Esophagus (tissue), 2 donors: ENCODE data around the gene SGCD. TPM values are rescaled to one million over a fixed set of nuclear protein-coding genes. Genes with fewer than 3 reads are reported as not detected.

Experiments used
- H3K27ac ChIP-seq, 2 donors: one replicate each; pipeline ENCODE4 v1.5.1; 2013; ENCODE audit warnings: low read depth in 2 of 2, mild to moderate bottlenecking in 2 of 2, inconsistent platforms in 1 of 2, low read length in 1 of 2, moderate library complexity in 1 of 2
- H3K27me3 ChIP-seq, 2 donors: one replicate each; pipeline ENCODE4 v1.6.1; 2013; ENCODE audit warnings: low read length in 2 of 2, control low read depth in 1 of 2, mild to moderate bottlenecking in 1 of 2; ENCODE audit not compliant: insufficient read depth in 2 of 2, control insufficient read depth in 1 of 2
- H3K36me3 ChIP-seq, 2 donors: one replicate each; pipeline ENCODE4 v1.6.1; 2013; ENCODE audit warnings: low read length in 1 of 2; ENCODE audit not compliant: control insufficient read depth in 2 of 2, insufficient read depth in 2 of 2
- H3K4me1 ChIP-seq, 2 donors: one replicate each; pipeline ENCODE4 v1.6.1; 2013; ENCODE audit warnings: low read length in 1 of 2; ENCODE audit not compliant: control insufficient read depth in 2 of 2, insufficient read depth in 2 of 2
- H3K4me3 ChIP-seq, 2 donors: one replicate each; pipeline ENCODE4 v1.5.1; 2013; ENCODE audit warnings: low read length in 2 of 2, mild to moderate bottlenecking in 2 of 2, low read depth in 1 of 2, moderate library complexity in 1 of 2
- H3K9me3 ChIP-seq, 2 donors: one replicate each; pipeline ENCODE4 v1.6.1; 2013; ENCODE audit warnings: mild to moderate bottlenecking in 2 of 2, low read depth in 1 of 2, low read length in 1 of 2, moderate library complexity in 1 of 2; ENCODE audit not compliant: control insufficient read depth in 2 of 2, insufficient read depth in 1 of 2
- WGBS, 2 donors: extraction: QIAGEN DNeasy Blood & Tissue Kit; methylation state at CpG; one replicate each; pipeline ENCODE4 v1.1.7; 2013; 5-methylcytosine and 5-hydroxymethylcytosine counted together
- polyA plus RNA-seq, 2 donors: library from polyadenylated mRNA; stranded (reverse); fragments of 200-250 nt; gene quantifications; one replicate each; pipeline ENCODE4 v1.2.3, GENCODE V29; 2013
- donor health status: healthy with polysubstance abuse.
- donor health status: Bipolar disorder and iron deficiency.

SGCD gene
- polyA plus RNA-seq, 2 donors: 0.35 to 0.84 TPM

- WGBS, 2 donors: 83 to 84% methylated on average over 5 of the region's 5 CpGs
- no peaks in the 10 kb centered on the region for H3K27me3 ChIP-seq
- no peaks in the 10 kb centered on the region for H3K4me1 ChIP-seq
- H3K9me3 ChIP-seq: peaks cover 0 to 2% of the 10 kb centered on the region in 2 donors
- no peak overlapping the region for H3K4me3 ChIP-seq
- no peaks in the 10 kb centered on the region for H3K36me3 ChIP-seq
- no peak overlapping the region for H3K27ac ChIP-seq
Measured at GRCh38 chr5:156505101-156505500, 178.1 kb downstream of the SGCD start.

- H3K36me3 ChIP-seq: no peaks in the 10 kb centered on the region
- no peaks in the 10 kb centered on the region for H3K27me3 ChIP-seq
- 27 to 32% methylated on average over 2 of the region's 2 CpGs for WGBS, 2 donors
- H3K9me3 ChIP-seq: peaks cover 0 to 3% of the 10 kb centered on the region in 2 donors
- H3K4me3 ChIP-seq: no peak overlapping the region
- no peak overlapping the region for H3K27ac ChIP-seq
- H3K4me1 ChIP-seq: no peaks in the 10 kb centered on the region
Measured at GRCh38 chr5:156513123-156513815, 186.3 kb downstream of the SGCD start.

- Histone ChIP-seq H3K9me3 (peaks cover 0 to 3% of the 10 kb centered on the region in 2 donors), H3K27me3 (no peaks in the 10 kb centered on the region), H3K27ac (no peak overlapping the region), H3K36me3 (no peaks in the 10 kb centered on the region), H3K4me3 (no peak overlapping the region), H3K4me1 (no peaks in the 10 kb centered on the region)
- 60 to 67% methylated on average over 2 of the region's 2 CpGs for WGBS, 2 donors
Measured at GRCh38 chr5:156515121-156515520, 188.2 kb downstream of the SGCD start.

GRCh38 chr5:156515803-156516360, 188.9 kb downstream of the SGCD start:
- Histone ChIP-seq H3K4me3 (no peak overlapping the region), H3K36me3 (no peaks in the 10 kb centered on the region), H3K4me1 (no peaks in the 10 kb centered on the region), H3K27me3 (no peaks in the 10 kb centered on the region), H3K9me3 (peaks cover 0 to 3% of the 10 kb centered on the region in 2 donors), H3K27ac (no peak overlapping the region)
- 70 to 71% methylated on average over 4 of the region's 4 CpGs for WGBS, 2 donors

GRCh38 chr5:156522651-156523529, 195.9 kb downstream of the SGCD start:
- Histone ChIP-seq H3K27ac (no peak overlapping the region), H3K9me3 (no peaks in the 10 kb centered on the region), H3K4me1 (no peaks in the 10 kb centered on the region), H3K36me3 (no peaks in the 10 kb centered on the region), H3K27me3 (no peaks in the 10 kb centered on the region), H3K4me3 (no peak overlapping the region)
- WGBS, 2 donors: 67 to 71% methylated on average over 5 of the region's 5 CpGs

- no peaks in the 10 kb centered on the region for H3K4me1 ChIP-seq
- H3K9me3 ChIP-seq: no peaks in the 10 kb centered on the region
- no peak overlapping the region for H3K4me3 ChIP-seq
- H3K36me3 ChIP-seq: no peaks in the 10 kb centered on the region
- H3K27ac ChIP-seq: no peak overlapping the region
- 81 to 85% methylated on average over 3 of the region's 3 CpGs for WGBS, 2 donors
- H3K27me3 ChIP-seq: no peaks in the 10 kb centered on the region
Measured at GRCh38 chr5:156523607-156524006, 196.6 kb downstream of the SGCD start.

GRCh38 chr5:156526081-156526925, 199.3 kb downstream of the SGCD start:
- Histone ChIP-seq H3K4me3 (no peak overlapping the region), H3K9me3 (no peaks in the 10 kb centered on the region), H3K27ac (no peak overlapping the region), H3K27me3 (no peaks in the 10 kb centered on the region), H3K4me1 (no peaks in the 10 kb centered on the region), H3K36me3 (no peaks in the 10 kb centered on the region)
- WGBS, 2 donors: 59 to 65% methylated on average over 9 of the region's 9 CpGs

GRCh38 chr5:156527611-156528010, 200.6 kb downstream of the SGCD start:
- Histone ChIP-seq H3K27ac (no peak overlapping the region), H3K27me3 (no peaks in the 10 kb centered on the region), H3K9me3 (no peaks in the 10 kb centered on the region), H3K4me3 (no peak overlapping the region), H3K4me1 (no peaks in the 10 kb centered on the region), H3K36me3 (no peaks in the 10 kb centered on the region)
- 66 to 67% methylated on average over 2 of the region's 2 CpGs for WGBS, 2 donors

- Histone ChIP-seq H3K36me3 (no peaks in the 10 kb centered on the region), H3K4me3 (no peak overlapping the region), H3K27me3 (no peaks in the 10 kb centered on the region), H3K9me3 (no peaks in the 10 kb centered on the region), H3K4me1 (no peaks in the 10 kb centered on the region), H3K27ac (no peak overlapping the region)
- 91 to 100% methylated on average over 1 of the region's 1 CpG for WGBS, 2 donors
Measured at GRCh38 chr5:156528673-156529072, 201.7 kb downstream of the SGCD start.
